ENCODE measurements around the gene WAS.
"Not testable (repeated sequence)": the region's sequence is repeated elsewhere in the genome, so short reads cannot be mapped to it uniquely, and the experiment has no call there.

The WAS gene

GRCh38 chrX:48688531-48689150, 5.0 kb downstream of the WAS start:
- no peak for DNase-seq

- no peak for DNase-seq
Observed at GRCh38 chrX:48689208-48689920, 5.8 kb downstream of the WAS start.

GRCh38 chrX:48691746-48692145, 8.1 kb downstream of the WAS start:
- DNase-seq, result not testable (repeated sequence)

- no peak for DNase-seq
Observed at GRCh38 chrX:48694776-48695533, 11.4 kb downstream of the WAS start.

GRCh38 chrX:48695534-48695896, 11.9 kb downstream of the WAS start:
- no peak for DNase-seq

GRCh38 chrX:48695925-48696300, 12.3 kb downstream of the WAS start:
- no peak for DNase-seq

GRCh38 chrX:48696301-48696908, 12.8 kb downstream of the WAS start, which contains the start of gene SUV39H1:
Gene SUV39H1 (plus strand): TSS chrX:48696734. CDS start chrX:48696785, 51 bp downstream.
- peak; percentile 29 for DNase-seq

GRCh38 chrX:48696909-48697727, 13.5 kb downstream of the WAS start:
- DNase-seq, result peak; percentile 3

GRCh38 chrX:48698306-48698705, 14.7 kb downstream of the WAS start:
- DNase-seq, result no peak

- no peak for DNase-seq
Observed at GRCh38 chrX:48700246-48700645, 16.6 kb downstream of the WAS start.

GRCh38 chrX:48700951-48701653, 17.5 kb downstream of the WAS start:
- DNase-seq, result peak; percentile 3

GRCh38 chrX:48702032-48702431, 18.4 kb downstream of the WAS start:
- no peak for DNase-seq

- DNase-seq, result no peak
Observed at GRCh38 chrX:48702716-48703115, 19.1 kb downstream of the WAS start.

- no peak for DNase-seq
Observed at GRCh38 chrX:48703228-48703627, 19.6 kb downstream of the WAS start.

GRCh38 chrX:48703642-48704481, 20.3 kb downstream of the WAS start:
- DNase-seq, result no peak

- DNase-seq, result no peak
Observed at GRCh38 chrX:48705871-48706270, 22.3 kb downstream of the WAS start.

- DNase-seq, result no peak
Observed at GRCh38 chrX:48709522-48710112, 26.0 kb downstream of the WAS start.

- no peak for DNase-seq
Observed at GRCh38 chrX:48711162-48711928, 27.7 kb downstream of the WAS start.

GRCh38 chrX:48711929-48712505, 28.4 kb downstream of the WAS start:
- DNase-seq, result no peak
